ENCODE results near the gene GATAD2B.

DNA sequence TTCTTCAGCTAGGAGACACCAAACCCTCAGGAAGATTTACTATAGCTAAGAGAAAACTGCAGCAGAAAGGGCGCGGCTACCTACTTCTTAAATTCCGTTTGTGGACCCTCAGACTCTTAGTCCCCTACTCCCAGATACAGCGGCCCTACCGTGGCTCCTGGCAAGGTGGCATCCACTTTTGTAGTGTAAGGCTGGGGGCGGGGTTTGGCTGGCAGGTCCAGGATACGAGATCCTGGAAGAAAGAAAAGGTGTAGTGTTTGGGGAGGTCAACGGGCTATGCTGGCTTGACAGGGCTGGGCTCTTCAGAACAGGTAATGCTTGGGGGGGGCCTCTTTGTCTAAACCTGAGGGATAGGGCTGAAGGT, 45.2 kb upstream of the GATAD2B start:
- TF ChIP-seq CTCF (IDR thresholded peaks at IDR 0.05) = no peak
- no peak for TF ChIP-seq EP300 (IDR thresholded peaks at IDR 0.05)
